Transverse colon (tissue), 3 donors: Measurements from ENCODE around the gene HES3.

Source experiments
- EP300 ChIP-seq: sonication (generic); formaldehyde crosslinking; IDR thresholded peaks from one replicate; pipeline ENCODE4 v1.6.1; 2017; ENCODE audit warnings: antibody characterized with exemption, low read depth
- POLR2AphosphoS5 ChIP-seq, 3 donors: sonication (generic); formaldehyde crosslinking; IDR thresholded peaks; one replicate each; pipeline ENCODE4 v1.6.1; 2016; ENCODE audit warnings: antibody characterized with exemption in 3 of 3

DNA sequence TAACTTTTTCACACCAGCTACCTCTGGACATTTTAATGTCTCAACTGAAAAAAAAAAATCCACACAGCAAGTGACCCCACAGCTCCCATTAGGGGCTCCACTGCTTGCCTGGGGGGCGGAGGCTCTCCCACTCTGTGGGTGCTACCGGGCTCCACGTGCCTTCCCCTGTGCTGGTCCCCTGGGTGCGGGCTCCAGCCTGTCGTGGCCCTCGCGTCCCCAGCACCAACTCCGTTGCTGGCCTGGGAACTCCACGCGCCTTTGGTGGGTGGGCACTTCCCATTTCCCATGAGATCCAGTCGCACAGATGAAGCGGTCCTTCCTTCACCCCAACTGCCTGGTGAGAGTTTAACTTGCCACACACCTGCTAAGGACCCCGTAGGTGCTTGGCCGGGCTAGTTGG lies 44.0 kb downstream of the HES3 start:
- TF ChIP-seq EP300: no peak
- no peak for TF ChIP-seq POLR2AphosphoS5 (IDR thresholded peaks at IDR 0.05)
